Hematopoietic multipotent progenitor cell treated with erythropoietin and hydrocortisone succinate and interleukin-3 and kit ligand, for 17 days (in vitro differentiated cells): Measurements from ENCODE around the gene PRKACA.

Experiments used
- DNase-seq: peaks from one replicate; pipeline ENCODE4 v3.0.0-alpha.2; 2015; ENCODE audit warnings: low spot score

The PRKACA gene

GRCh38 chr19:14091813-14092462 lies 25.6 kb downstream of the PRKACA start:
- no peak for DNase-seq

- peak; percentile 70 for DNase-seq
These were observed 26.3 kb downstream of the PRKACA start for GRCh38 chr19:14091081-14091812.

- DNase-seq: no peak
These were observed 27.0 kb downstream of the PRKACA start, which contains the start of gene SAMD1 for GRCh38 chr19:14090509-14091080. SAMD1 (minus strand) TSS chr19:14090751.

GRCh38 chr19:14089662-14090508 lies 27.7 kb downstream of the PRKACA start:
- peak; percentile 47 for DNase-seq

- DNase-seq: no peak
These were observed 28.2 kb downstream of the PRKACA start for GRCh38 chr19:14089412-14089661.

- DNase-seq: no peak
These were observed 28.7 kb downstream of the PRKACA start for GRCh38 chr19:14088634-14089411.

- no peak for DNase-seq
These were observed 31.5 kb downstream of the PRKACA start for GRCh38 chr19:14086098-14086497.

- DNase-seq: no peak
These were observed 32.1 kb downstream of the PRKACA start, which contains the start of gene C19orf67 for GRCh38 chr19:14085309-14085995. C19orf67 (minus strand) TSS chr19:14085783; CDS start chr19:14085627, 156 bp downstream.

GRCh38 chr19:14082675-14082960 lies 34.9 kb downstream of the PRKACA start:
- DNase-seq: no peak

GRCh38 chr19:14081797-14082674 lies 35.5 kb downstream of the PRKACA start:
- no peak for DNase-seq

- peak; percentile 100 for DNase-seq
These were observed 36.4 kb downstream of the PRKACA start for GRCh38 chr19:14080887-14081796.

- no peak for DNase-seq
These were observed 39.2 kb downstream of the PRKACA start for GRCh38 chr19:14078411-14078810.

- DNase-seq: peak; percentile 39
These were observed 43.4 kb downstream of the PRKACA start for GRCh38 chr19:14073925-14074838.

- peak; percentile 78 for DNase-seq
These were observed 44.2 kb downstream of the PRKACA start for GRCh38 chr19:14073261-14073924.

- DNase-seq: peak; percentile 56
These were observed 44.9 kb downstream of the PRKACA start, which contains the start of gene MISP3 for GRCh38 chr19:14072535-14073260. MISP3 (plus strand) TSS chr19:14072786; CDS start chr19:14073310, 524 bp downstream.

GRCh38 chr19:14070268-14071050 lies 47.1 kb downstream of the PRKACA start:
- DNase-seq: no peak
